Stimulated activated CD8-positive, alpha-beta memory T cell treated with anti-CD3 and anti-CD28 coated beads, Interleukin-7, amount 100 ng/mL, for 4 hours (primary cell): ENCODE results near the gene SLC7A6OS.

Experiments
- DNase-seq, 2 donors: peaks; one replicate each; pipeline ENCODE4 v3.0.0-alpha.2; 2020; ENCODE audit warnings: low read depth in 2 of 2

The SLC7A6OS gene

DNA sequence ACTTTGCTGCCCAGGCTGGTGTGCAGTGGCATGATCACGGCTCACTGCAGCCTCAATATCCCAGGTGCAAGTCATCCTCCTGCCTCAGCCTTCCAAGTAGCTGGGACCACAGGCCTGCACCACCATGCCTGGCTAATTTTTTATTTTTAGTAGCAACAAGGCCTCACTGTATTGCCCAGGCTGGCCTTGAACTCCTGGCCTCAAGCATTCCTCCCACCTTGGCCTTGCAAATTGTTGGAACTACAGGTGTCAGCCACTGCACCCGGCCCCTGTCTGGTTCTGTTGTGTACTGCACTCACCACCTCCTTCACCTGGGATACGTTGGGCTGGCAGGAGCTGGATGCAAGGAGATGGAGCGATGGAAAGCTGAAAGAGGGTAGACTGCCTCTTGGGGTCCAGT, 57.0 kb downstream of the SLC7A6OS start:
- DNase-seq = no peak

DNA sequence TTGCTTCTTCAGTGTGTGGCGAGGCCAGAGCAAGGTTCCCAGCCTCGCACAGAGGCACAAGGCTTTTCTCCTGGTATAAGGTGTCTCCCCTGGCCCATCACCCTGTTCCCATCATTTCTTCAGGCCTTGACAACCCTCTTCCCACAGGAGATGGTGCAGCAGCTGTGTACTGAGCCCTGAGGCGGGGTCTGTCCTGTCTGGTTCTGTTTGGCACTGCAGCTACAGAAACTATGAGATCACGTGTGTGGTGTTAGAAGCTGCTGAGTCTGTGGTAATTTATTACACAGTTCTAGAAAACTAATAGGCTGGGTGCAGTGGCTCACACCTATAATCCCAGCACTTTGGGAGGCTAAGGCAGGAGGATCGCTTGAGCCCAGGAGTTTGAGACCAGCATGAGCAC, 58.4 kb downstream of the SLC7A6OS start:
- no peak for DNase-seq

DNA sequence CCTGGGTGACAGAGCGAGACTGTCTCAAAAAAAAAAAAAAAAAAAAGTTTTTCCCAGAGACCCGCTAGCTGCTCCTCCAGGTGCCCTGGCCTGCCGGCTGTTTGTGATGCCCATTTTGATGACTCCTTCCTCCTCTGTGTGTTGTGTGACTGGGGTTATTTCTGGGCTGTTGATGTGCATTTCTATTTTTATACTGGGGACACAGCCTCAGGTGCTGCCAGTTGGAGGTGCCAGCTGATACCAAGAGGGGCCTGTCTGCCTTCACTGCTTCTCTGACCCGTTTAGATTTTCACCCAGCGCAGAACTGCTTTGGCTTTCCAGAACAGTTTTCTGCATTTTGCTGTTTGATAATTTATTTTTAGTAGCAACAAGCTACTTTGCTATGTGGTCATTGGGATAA, 58.9 kb downstream of the SLC7A6OS start:
- DNase-seq = no peak

DNA sequence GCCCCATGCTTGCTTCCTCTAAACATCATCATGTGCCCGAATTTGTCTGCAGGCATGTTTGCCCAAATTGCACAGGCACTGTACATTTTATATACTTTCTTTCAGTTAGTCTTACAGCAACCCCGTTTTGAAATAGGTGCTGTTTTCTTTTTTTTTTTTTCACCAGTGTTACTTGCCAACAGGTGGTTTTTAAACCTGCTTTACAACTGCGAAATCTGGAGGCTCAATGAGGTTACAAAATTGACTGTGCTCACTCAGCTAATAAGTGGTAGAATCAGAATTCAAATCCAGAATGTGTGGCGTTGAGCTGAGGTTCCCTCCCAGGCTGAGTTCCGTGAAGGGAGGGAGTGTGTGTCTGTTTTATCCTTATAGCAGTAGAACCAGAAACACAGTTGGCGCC, 59.8 kb downstream of the SLC7A6OS start:
- no peak for DNase-seq

DNA sequence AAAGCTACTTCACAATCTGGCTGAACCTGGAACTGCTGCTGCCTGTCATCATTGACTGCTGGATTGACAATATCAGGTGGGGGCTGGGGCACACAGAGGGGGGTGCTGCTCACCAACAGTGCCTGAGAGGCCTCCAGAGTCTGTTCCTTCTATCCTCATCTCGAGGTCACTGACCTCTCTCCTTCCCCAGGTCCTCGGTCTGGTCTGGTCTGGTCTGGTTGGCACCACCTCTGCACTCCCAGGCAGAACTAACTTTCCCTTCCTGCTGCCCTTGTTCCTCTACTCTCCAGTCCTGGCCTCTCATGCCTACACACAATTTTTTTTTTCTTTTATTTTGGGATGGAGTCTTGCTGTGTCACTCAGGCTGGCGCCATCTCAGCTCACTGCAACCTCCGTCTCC, 61.4 kb downstream of the SLC7A6OS start:
- no peak for DNase-seq
